Fibroblast of gingiva (primary cell): ENCODE results near the gene NTHL1.

Experiments used
- DNase-seq: peaks from one replicate; pipeline ENCODE4 v3.0.0-alpha.2; 2011; ENCODE audit warnings: low read depth

Gene NTHL1

DNA sequence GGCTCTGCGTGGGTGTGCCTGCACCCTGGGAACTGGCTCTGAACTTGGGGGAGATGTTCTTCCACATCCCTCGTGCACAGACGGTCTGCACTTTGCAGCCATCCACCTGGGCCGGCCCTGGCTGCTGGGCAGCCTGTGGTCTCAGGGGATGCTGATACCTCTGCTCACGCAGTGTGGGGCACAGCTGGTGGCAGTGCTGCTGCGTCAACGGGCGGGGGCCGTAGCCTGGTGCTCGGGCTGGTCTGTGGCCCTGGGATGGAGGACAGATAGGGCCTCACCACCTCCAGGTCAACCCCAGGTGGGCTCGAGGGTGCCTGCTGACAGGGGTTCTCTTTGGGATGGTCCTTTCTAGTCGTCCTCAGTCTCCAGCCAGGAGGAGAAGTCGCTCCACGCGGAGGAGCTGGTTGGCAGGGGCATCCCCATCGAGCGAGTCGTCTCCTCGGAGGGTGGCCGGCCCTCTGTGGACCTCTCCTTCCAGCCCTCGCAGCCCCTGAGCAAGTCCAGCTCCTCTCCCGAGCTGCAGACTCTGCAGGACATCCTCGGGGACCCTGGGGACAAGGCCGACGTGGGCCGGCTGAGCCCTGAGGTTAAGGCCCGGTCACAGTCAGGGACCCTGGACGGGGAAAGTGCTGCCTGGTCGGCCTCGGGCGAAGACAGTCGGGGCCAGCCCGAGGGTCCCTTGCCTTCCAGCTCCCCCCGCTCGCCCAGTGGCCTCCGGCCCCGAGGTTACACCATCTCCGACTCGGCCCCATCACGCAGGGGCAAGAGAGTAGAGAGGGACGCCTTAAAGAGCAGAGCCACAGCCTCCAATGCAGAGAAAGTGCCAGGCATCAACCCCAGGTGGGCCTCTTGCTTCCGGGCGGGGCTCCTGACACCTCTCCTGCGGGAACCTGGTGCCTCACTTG is 36.5 kb upstream of the NTHL1 start:
- no peak for DNase-seq

DNA sequence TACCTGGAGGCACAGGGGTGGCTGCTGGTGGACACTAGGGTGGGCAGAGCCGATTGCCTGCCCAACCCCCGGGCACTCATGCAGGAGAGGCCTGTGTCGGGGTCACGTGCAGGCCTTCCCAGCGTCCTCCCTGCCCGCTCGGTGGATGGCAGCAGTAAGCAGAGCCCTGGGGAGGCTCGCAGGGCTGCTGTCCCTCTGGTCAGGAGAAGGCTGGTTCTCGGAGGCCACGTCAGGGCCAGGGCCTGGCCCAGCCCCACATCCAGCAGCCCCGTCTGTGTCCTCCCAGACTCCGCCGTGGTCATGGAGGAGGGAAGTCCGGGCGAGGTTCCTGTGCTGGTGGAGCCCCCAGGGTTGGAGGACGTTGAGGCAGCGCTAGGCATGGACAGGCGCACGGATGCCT is 35.8 kb upstream of the NTHL1 start:
- DNase-seq, result no peak

DNA sequence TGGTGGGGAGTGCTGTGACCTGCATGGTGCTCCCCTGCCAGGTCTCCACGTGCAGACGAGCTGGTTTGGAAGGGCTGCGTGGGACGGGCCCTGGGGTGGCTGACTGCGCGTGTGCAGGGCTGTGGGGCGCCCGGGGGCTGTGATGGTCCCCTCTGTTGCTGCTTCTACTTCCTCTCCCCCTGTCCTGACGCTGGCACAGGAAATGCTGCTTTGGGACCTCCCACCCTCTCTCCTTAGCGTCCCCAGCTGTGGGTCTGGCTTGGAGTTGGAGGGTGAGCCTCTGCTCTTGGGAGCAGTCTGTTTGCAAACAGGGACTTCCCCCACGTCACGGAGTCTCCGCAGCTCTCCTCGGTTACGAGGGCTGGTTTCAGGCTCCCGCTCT is 35.3 kb upstream of the NTHL1 start:
- no peak for DNase-seq

DNA sequence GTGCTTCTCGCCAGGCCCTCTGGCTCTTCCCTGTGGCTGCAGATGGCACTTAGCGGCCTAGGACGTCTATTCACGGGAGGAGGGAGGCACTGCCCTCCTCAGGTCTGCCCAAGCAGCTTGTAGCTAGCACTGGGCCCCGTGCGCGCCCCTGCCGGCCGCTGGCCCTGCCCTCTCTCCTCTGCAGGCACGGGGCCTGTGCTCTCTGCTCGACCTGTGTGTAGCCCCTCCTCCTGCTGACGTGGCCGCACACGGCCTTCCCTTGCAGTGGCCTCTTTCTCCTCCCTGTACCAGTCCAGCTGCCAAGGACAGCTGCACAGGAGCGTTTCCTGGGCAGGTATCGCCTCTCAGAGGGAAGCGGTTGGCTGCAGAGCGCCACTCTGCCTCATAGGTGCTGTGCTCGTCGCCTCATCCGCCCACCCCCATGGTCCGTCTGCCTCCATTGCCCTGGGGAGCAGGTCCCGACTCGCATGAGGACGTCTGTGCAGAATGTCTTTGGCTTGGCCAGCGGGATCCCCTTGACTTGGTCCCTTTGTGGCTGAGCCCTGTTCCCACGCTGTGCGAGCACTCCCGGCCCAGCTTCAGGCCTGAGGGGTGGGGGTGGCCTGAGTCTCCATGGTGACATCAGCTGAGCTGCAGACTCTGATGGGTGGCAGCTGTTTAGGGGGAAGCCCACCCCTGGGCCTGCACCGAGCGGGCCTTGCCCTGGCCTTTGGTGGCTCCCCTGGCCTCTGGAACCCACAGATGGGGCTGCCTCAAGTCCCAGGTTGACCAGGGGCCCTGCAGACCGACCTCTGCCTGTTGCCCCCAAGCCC is 34.7 kb upstream of the NTHL1 start:
- DNase-seq, result no peak

DNA sequence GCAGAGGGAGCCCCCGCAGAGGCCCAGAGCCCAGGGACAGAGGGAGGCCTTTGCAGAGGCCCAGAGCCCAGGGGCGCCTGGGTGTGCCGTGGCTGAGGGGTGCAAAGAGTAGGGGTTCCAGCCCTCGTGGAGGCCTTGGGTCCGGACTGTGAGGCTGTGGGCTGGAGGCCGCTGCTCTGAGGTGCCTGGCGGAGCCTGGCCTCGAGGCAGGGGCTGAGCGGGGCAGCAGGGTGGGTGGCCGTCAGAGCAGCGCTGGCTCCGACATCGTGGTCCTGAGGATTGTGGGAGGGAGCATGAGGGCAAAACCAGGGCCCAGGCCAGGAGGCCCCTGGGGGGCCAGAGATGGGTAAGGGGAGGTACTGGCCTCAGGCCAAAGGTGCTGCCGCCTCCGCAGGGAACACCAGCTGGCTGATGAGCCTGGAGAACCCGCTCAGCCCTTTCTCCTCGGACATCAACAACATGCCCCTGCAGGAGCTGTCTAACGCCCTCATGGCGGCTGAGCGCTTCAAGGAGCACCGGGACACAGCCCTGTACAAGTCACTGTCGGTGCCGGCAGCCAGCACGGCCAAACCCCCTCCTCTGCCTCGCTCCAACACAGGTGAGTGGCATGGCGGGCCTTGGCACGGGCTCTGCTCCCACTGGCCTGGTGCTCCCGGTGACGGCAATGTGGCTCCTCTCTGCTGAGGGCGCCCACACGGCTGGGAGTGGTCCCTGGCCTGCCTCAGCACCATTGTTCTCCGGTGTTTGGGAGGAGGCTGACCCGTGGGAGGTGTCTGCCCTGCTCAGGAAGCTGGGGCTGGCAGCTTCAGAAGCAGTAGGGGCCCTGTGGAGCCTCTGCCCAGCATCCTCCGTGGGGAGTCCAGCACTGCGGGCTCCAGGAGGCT is 33.8 kb upstream of the NTHL1 start:
- no peak for DNase-seq

- no peak for DNase-seq
These were observed 32.4 kb upstream of the NTHL1 start for GRCh38 chr16:2079991-2080390.

GRCh38 chr16:2079311-2079800 is 31.7 kb upstream of the NTHL1 start:
- no peak for DNase-seq

- no peak for DNase-seq
These were observed 31.1 kb upstream of the NTHL1 start for GRCh38 chr16:2078691-2079090.

DNA sequence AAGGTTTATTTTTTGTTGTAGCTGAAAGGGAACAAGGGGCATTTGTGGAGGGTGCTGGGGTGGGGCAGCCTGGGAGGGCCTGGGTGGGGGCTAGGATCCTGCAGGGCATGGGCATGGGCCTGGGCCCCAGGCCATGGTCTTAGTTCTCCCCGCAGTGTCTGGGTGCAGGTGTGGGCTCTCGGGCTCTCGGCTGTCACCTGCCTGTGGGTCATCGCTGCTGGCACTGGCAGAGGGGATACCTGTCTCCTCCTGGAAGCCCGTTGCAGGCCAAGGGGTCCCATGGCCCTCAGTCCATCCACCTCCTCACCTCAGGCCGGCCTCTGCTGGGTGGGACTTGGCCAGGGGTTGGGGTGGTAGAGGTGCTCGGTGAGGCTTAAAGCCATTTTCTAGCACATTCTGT is 30.5 kb upstream of the NTHL1 start:
- no peak for DNase-seq

- DNase-seq, result no peak
These were observed 30.1 kb upstream of the NTHL1 start for GRCh38 chr16:2077696-2078095.

DNA sequence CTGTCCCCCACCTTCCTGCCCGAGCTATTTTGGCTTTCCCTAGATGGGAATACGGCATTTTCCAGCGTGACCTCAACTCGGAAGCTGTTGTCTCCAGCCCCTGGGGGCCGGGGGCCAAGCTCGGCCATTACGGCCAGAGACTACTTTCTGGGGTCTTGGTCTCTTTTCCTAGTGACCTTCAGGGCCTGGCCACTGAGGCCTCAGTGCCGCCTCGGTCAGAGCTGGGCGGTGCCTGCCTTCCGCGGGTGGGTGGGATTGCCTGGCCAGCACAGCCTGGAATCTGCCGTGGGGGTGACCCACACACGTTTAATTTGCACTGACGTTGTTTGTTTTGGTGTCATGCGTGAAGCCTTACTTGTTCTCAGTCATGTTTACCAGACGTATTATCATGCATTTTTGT is 29.4 kb upstream of the NTHL1 start:
- no peak for DNase-seq

DNA sequence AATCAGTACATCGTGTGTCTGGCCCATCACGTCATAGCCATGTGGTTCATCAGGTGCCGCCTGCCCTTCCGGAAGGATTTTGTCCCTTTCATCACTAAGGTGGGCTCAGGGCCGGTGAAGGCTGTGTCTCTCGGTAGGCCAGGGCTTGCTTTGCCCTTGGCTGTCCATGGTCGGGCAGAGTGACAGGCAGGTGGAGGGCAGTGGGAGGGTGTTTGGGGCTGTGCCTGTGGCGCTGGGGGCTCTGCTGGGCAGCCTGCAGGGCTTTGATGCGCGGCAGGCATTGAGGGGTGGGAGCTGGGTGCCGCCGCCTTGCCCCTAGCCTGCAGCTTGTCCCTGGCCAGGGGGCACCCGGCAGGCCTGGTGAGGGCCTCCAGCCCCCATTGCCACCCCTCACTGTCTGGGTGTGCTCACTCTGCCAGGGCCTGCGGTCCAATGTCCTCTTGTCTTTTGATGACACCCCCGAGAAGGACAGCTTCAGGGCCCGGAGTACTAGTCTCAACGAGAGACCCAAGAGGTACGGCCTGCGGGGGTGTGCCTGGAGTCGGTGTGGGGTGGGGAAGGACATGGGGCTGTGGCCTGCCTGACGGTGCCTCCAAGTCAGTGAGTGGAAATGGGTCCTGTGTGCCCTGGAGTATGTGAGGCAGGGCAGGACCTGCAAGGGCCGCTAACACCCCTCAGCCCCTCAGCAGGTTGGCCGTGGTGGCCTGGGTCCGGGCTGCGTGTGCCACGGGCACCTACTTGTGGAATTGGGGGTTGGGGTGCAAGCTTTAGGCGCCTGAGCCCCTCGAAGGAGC is 28.6 kb upstream of the NTHL1 start:
- DNase-seq, result no peak

- DNase-seq, result no peak
These were observed 28.0 kb upstream of the NTHL1 start for GRCh38 chr16:2075631-2076030.

GRCh38 chr16:2074071-2074470 is 26.4 kb upstream of the NTHL1 start:
- DNase-seq, result no peak

GRCh38 chr16:2072926-2073325 is 25.3 kb upstream of the NTHL1 start:
- no peak for DNase-seq

DNA sequence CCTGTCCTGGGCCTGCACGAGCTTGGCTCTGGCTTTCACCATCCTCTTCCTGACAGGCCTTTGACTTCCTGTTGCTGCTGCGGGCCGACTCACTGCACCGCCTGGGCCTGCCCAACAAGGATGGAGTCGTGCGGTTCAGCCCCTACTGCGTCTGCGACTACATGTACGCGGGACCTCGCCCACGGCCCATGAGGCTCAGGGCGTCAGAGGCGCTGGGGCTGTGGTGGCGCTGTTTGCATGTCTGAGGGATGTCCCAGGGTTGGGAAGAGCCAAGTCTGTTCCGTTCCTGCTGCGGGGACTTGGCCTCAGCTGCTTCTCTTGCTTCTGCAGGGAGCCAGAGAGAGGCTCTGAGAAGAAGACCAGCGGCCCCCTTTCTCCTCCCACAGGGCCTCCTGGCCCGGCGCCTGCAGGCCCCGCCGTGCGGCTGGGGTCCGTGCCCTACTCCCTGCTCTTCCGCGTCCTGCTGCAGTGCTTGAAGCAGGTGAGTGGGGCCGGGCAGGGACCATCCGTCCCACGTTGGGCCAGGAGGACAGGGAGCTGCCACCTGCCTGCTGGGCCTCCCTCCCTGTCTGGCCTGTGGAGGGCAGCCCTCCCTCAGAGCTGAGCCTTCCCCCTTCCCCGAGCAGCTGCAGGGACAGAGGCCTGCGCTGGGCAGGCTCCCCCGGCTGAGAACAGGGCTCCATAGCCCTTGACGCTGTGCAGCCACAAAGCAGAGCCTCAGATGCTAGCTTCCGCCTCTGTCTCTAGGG is 24.0 kb upstream of the NTHL1 start:
- DNase-seq, result no peak

DNA sequence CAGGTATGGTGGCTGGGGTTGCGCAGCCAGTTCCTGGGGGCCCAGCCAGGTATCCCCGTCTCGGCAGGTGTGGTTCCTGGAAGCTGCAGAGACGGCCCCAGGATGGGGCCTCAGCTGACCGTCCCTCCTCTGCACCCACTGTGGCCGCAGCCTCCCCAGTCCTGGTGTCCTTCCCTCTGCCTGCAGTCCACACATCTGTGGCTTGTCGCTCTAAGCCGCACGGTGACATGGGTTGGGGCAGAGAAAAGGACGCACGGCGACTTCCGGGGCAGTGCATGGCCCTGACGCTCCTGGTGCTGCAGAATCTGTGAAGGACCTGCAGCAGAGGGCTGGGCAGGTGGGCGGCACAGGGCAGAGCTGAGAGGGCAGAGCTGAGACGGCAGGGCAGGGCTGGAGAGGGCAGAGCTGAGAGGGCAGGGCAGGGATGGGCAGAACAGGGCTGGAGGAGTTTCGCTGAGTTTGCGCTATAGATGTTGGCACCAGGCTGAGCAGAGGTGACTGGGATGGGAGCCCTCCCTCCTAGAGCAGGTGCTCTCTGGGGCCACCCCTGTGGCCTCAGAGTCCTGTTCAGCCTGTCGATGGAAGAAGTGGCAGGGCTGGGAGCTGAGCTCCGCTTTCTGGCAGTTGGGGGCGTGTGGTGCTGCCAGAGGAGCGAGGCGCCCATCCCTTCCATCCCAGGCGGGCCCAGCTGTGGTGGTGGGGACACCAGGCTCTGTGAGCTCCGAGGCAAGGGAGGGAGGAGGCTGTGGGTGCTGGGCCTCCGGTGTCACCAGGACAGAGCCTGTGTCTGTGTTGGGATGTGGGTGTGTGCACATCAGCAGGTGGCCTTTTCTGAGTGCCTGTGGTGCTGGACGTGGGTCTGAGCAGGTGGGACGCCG is 23.2 kb upstream of the NTHL1 start:
- DNase-seq, result no peak

- no peak for DNase-seq
These were observed 18.5 kb upstream of the NTHL1 start for GRCh38 chr16:2066139-2066538.

DNA sequence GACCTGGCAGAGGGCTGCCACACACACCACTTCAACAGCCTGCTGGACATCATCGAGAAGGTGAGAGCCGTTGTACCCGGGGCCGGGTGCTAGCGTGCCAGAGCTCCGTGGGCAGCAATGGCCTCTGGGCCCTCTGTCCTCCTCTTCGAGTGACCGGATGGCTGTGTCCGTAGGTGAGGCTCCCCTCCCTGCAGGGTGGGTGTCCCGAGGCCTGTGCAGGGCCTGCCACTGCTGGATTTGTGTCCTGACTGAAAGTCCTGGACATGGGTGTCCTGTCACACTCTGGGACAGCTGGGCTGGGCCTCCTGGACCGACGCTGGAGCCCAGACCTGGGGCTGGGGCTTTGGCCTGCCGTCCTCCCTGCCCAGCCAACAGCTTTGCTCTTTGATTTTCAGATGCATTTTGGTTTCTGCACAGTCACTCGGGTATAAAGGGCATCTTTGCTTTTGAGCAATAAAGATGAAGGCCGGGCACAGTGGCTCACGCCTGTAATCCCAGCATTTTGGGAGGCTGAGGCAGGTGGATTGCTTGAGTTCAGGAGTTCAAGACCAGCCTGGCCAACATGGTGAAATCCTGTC is 16.8 kb upstream of the NTHL1 start:
- no peak for DNase-seq
